ENCODE data around the gene BPI.
"Not testable (repeated sequence)": the region's sequence is repeated elsewhere in the genome, so short reads cannot be mapped to it uniquely, and the experiment has no call there.

The BPI gene

GRCh38 chr20:38373231-38373867, 69.4 kb downstream of the BPI start:
- Mint-ChIP-seq H3K27me3 (peaks cover 2% of the 10 kb centered on the region), H3K4me1 (ENCODE audit: low read depth) (no peaks in the 10 kb centered on the region)

GRCh38 chr20:38373898-38374297, 69.9 kb downstream of the BPI start:
- H3K27me3 Mint-ChIP-seq = peaks cover 2% of the 10 kb centered on the region
- no peak overlapping the region for H3K27ac Mint-ChIP-seq
- H3K9me3 Mint-ChIP-seq (ENCODE audit: low read depth) = no peaks in the 10 kb centered on the region

More at GRCh38 chr20:38373231-38373867, 69.4 kb downstream of the BPI start:
- H3K36me3 Mint-ChIP-seq = no peaks in the 10 kb centered on the region
- H3K27ac Mint-ChIP-seq = no peak overlapping the region
- H3K4me3 Mint-ChIP-seq = no peak overlapping the region
- no peaks in the 10 kb centered on the region for H3K9me3 Mint-ChIP-seq (ENCODE audit: low read depth)

GRCh38 chr20:38377039-38377685, 73.2 kb downstream of the BPI start:
- H3K4me1 Mint-ChIP-seq (ENCODE audit: low read depth) = no peaks in the 10 kb centered on the region
- H3K4me3 Mint-ChIP-seq = no peak overlapping the region
- H3K9me3 Mint-ChIP-seq (ENCODE audit: low read depth) = no peaks in the 10 kb centered on the region
- no peak overlapping the region for H3K27ac Mint-ChIP-seq
- peaks cover 2% of the 10 kb centered on the region for H3K27me3 Mint-ChIP-seq
- no peaks in the 10 kb centered on the region for H3K36me3 Mint-ChIP-seq

More at GRCh38 chr20:38373898-38374297, 69.9 kb downstream of the BPI start:
- no peaks in the 10 kb centered on the region for H3K36me3 Mint-ChIP-seq
- no peak overlapping the region for H3K4me3 Mint-ChIP-seq
- H3K4me1 Mint-ChIP-seq (ENCODE audit: low read depth) = no peaks in the 10 kb centered on the region

GRCh38 chr20:38377838-38378237, 73.9 kb downstream of the BPI start:
- H3K9me3 Mint-ChIP-seq (ENCODE audit: low read depth); H3K4me3 Mint-ChIP-seq; H3K27me3 Mint-ChIP-seq; H3K4me1 Mint-ChIP-seq (ENCODE audit: low read depth); H3K36me3 Mint-ChIP-seq; H3K27ac Mint-ChIP-seq: not testable (repeated sequence)

- no peaks in the 10 kb centered on the region for H3K4me1 Mint-ChIP-seq (ENCODE audit: low read depth)
These were observed 79.2 kb downstream of the BPI start for GRCh38 chr20:38383147-38383546.

GRCh38 chr20:38386004-38386403, 82.0 kb downstream of the BPI start:
- peaks cover 12% of the 10 kb centered on the region for H3K27me3 Mint-ChIP-seq
- H3K36me3 Mint-ChIP-seq = peaks cover 4% of the 10 kb centered on the region
- no peak overlapping the region for H3K4me3 Mint-ChIP-seq
- no peak overlapping the region for H3K27ac Mint-ChIP-seq
- no peaks in the 10 kb centered on the region for H3K4me1 Mint-ChIP-seq (ENCODE audit: low read depth)
- H3K9me3 Mint-ChIP-seq (ENCODE audit: low read depth) = peaks cover 6% of the 10 kb centered on the region

More at GRCh38 chr20:38383147-38383546, 79.2 kb downstream of the BPI start:
- Mint-ChIP-seq H3K27ac (no peak overlapping the region), H3K4me3 (no peak overlapping the region), H3K27me3 (peaks cover 12% of the 10 kb centered on the region), H3K36me3 (no peaks in the 10 kb centered on the region), H3K9me3 (ENCODE audit: low read depth) (no peaks in the 10 kb centered on the region)

- Mint-ChIP-seq H3K36me3 (peaks cover 4% of the 10 kb centered on the region), H3K4me3 (no peak overlapping the region)
These were observed 82.9 kb downstream of the BPI start for GRCh38 chr20:38386851-38387250.

More at GRCh38 chr20:38386851-38387250, 82.9 kb downstream of the BPI start:
- H3K27ac Mint-ChIP-seq = no peak overlapping the region
- peaks cover 12% of the 10 kb centered on the region for H3K27me3 Mint-ChIP-seq
- H3K9me3 Mint-ChIP-seq (ENCODE audit: low read depth) = peaks cover 6% of the 10 kb centered on the region
- H3K4me1 Mint-ChIP-seq (ENCODE audit: low read depth) = no peaks in the 10 kb centered on the region

Measured in activated naive CD8-positive, alpha-beta T cell (primary cell).